NCI-H748 (cell line): Measurements from ENCODE around the gene SNRPD2.
"Not testable (repeated sequence)": the region's sequence is repeated elsewhere in the genome, so short reads cannot be mapped to it uniquely, and the experiment has no call there.

ENCODE experiments used
- DNase-seq: peaks from one replicate; lab custom pipeline; 2025; ENCODE audit not compliant: unreplicated experiment; lab: John Stamatoyannopoulos, UW

Gene SNRPD2

GRCh38 chr19:45691516-45692186, at the start of gene SNRPD2:
TSS of gene SNRPD2 (minus strand) at chr19:45691953. CDS start at chr19:45691888, 65 bp downstream.
- peak; percentile 97 for DNase-seq

- no peak for DNase-seq
Observed at GRCh38 chr19:45739498-45740439, 48.0 kb upstream of the SNRPD2 start.

GRCh38 chr19:45733160-45733810, 41.5 kb upstream of the SNRPD2 start, which contains the start of gene MEIOSIN:
TSS of gene MEIOSIN (plus strand) at chr19:45733439. CDS start at chr19:45735377, 1,938 bp downstream.
- no peak for DNase-seq

GRCh38 chr19:45730368-45731288, 38.9 kb upstream of the SNRPD2 start, which contains the start of gene FBXO46:
TSS of gene FBXO46 (minus strand) at chr19:45730896. CDS start at chr19:45713495, 17,401 bp downstream.
- DNase-seq = peak; percentile 100

GRCh38 chr19:45729800-45730290, 38.1 kb upstream of the SNRPD2 start:
- DNase-seq = no peak

- not testable (repeated sequence) for DNase-seq
Observed at GRCh38 chr19:45728683-45729082, 36.9 kb upstream of the SNRPD2 start.

GRCh38 chr19:45720065-45720464, 28.3 kb upstream of the SNRPD2 start:
- DNase-seq = not testable (repeated sequence)

GRCh38 chr19:45717983-45718650, 26.4 kb upstream of the SNRPD2 start:
- no peak for DNase-seq

- peak; percentile 100 for DNase-seq
Observed at GRCh38 chr19:45717131-45717982, 25.6 kb upstream of the SNRPD2 start.

- peak; percentile 52 for DNase-seq
Observed at GRCh38 chr19:45716359-45717130, 24.8 kb upstream of the SNRPD2 start.

GRCh38 chr19:45715139-45715538, 23.4 kb upstream of the SNRPD2 start:
- no peak for DNase-seq

GRCh38 chr19:45713141-45713540, 21.4 kb upstream of the SNRPD2 start:
- DNase-seq = no peak

GRCh38 chr19:45712699-45713067, 20.9 kb upstream of the SNRPD2 start:
- DNase-seq = no peak

GRCh38 chr19:45711851-45712698, 20.3 kb upstream of the SNRPD2 start:
- no peak for DNase-seq

- DNase-seq = no peak
Observed at GRCh38 chr19:45710356-45711130, 18.8 kb upstream of the SNRPD2 start.

- DNase-seq = no peak
Observed at GRCh38 chr19:45705710-45706415, 14.1 kb upstream of the SNRPD2 start.
